Urinary bladder (tissue), 4 donors: ENCODE measurements around the gene F8. TPM values are rescaled to one million over a fixed set of nuclear protein-coding genes. Genes with fewer than 3 reads are reported as not detected.

Experiments used
- DNase-seq: peaks from one replicate; pipeline ENCODE4 v3.0.0-alpha.2; 2015; ENCODE audit errors: extremely low spot score
- H3K27ac ChIP-seq: one replicate; pipeline ENCODE4 v1.5.1; 2013; ENCODE audit warnings: low read depth, mild to moderate bottlenecking, moderate library complexity
- H3K36me3 ChIP-seq: one replicate; pipeline ENCODE4 v1.6.1; 2013; ENCODE audit warnings: mild to moderate bottlenecking, moderate library complexity; ENCODE audit not compliant: insufficient read depth
- H3K4me1 ChIP-seq: one replicate; pipeline ENCODE4 v1.6.1; 2013; ENCODE audit warnings: mild to moderate bottlenecking, moderate library complexity; ENCODE audit not compliant: insufficient read depth
- H3K4me3 ChIP-seq: one replicate; pipeline ENCODE4 v1.5.1; 2013; ENCODE audit warnings: low read depth, low read length
- WGBS: extraction: QIAGEN DNeasy Blood & Tissue Kit; methylation state at CpG from one replicate; pipeline ENCODE4 v1.1.7; 2013; 5-methylcytosine and 5-hydroxymethylcytosine counted together
- polyA plus RNA-seq: library from polyadenylated mRNA; stranded (reverse); fragments of 200-250 nt; gene quantifications from one replicate; pipeline ENCODE4 v1.2.3, GENCODE V29; 2013
- total RNA-seq: library from RNA; depleted of rRNA; stranded (reverse); fragments of >200 nt; gene quantifications from one replicate; pipeline ENCODE4 v1.2.3, GENCODE V29; 2014
- donor health status: healthy with polysubstance abuse.
- donor health status: healthy.

Gene F8
- total RNA-seq (10.1 TPM), polyA plus RNA-seq (14.7 TPM)

- no peak for DNase-seq
- 5% methylated on average over 1 of the region's 1 CpG for WGBS
- Histone ChIP-seq H3K4me3 (no peak within 1 kb of the TSS), H3K36me3 (no peaks in the 10 kb centered on the region), H3K4me1 (no peaks in the 10 kb centered on the region), H3K27ac (no peak within 1 kb of the TSS)
These were observed at the start of gene F8 for GRCh38 chrX:155022585-155022984. Gene F8, minus strand, starts transcription at chrX:155022723. Its CDS starts 171 bp downstream, at chrX:155022552.

- WGBS = under 1% methylated on average over 25 of the region's 25 CpGs
- H3K4me3 ChIP-seq = peak overlapping the region; percentile 55
- H3K36me3 ChIP-seq = no peaks in the 10 kb centered on the region
- peak overlapping the region; percentile 67 for H3K27ac ChIP-seq
- DNase-seq = no peak
- H3K4me1 ChIP-seq = no peaks in the 10 kb centered on the region
These were observed 49.3 kb upstream of the F8 start for GRCh38 chrX:155071694-155072280.

GRCh38 chrX:155070975-155071693 is 48.6 kb upstream of the F8 start, which contains the start of the genes BRCC3, CMC4 and MTCP1:
Gene BRCC3, plus strand, starts transcription at chrX:155071508. Its CDS starts 20 bp downstream, at chrX:155071528.
Gene CMC4, minus strand, starts transcription at chrX:155071136. Its CDS starts 7,113 bp downstream, at chrX:155064023.
Gene MTCP1, minus strand, starts transcription at chrX:155071136. Its CDS starts 5,126 bp downstream, at chrX:155066010.
- 2% methylated on average over 78 of the region's 81 CpGs for WGBS
- Histone ChIP-seq H3K4me3 (peak within 1 kb of the TSS; percentile 56), H3K27ac (peak within 1 kb of the TSS; percentile 89), H3K4me1 (no peaks in the 10 kb centered on the region), H3K36me3 (no peaks in the 10 kb centered on the region)
- peak; percentile 46 for DNase-seq

GRCh38 chrX:155070663-155070974 is 48.1 kb upstream of the F8 start:
- Histone ChIP-seq H3K27ac (peak overlapping the region; percentile 89), H3K36me3 (no peaks in the 10 kb centered on the region), H3K4me1 (no peaks in the 10 kb centered on the region), H3K4me3 (peak overlapping the region; percentile 56)
- WGBS = under 1% methylated on average over 16 of the region's 16 CpGs
- no peak for DNase-seq

GRCh38 chrX:155070038-155070437 is 47.5 kb upstream of the F8 start:
- DNase-seq = no peak
- Histone ChIP-seq H3K36me3 (no peaks in the 10 kb centered on the region), H3K4me3 (peak overlapping the region; percentile 56), H3K27ac (no peak overlapping the region), H3K4me1 (no peaks in the 10 kb centered on the region)
- 9% methylated on average over 12 of the region's 12 CpGs for WGBS

GRCh38 chrX:155069414-155069813 is 46.9 kb upstream of the F8 start:
- Histone ChIP-seq H3K36me3 (no peaks in the 10 kb centered on the region), H3K4me1 (no peaks in the 10 kb centered on the region), H3K4me3 (no peak overlapping the region), H3K27ac (no peak overlapping the region)
- 100% methylated on average over 1 of the region's 1 CpG for WGBS
- no peak for DNase-seq

GRCh38 chrX:155068165-155068564 is 45.6 kb upstream of the F8 start:
- no peak for DNase-seq
- H3K4me1 ChIP-seq = no peaks in the 10 kb centered on the region
- no peak overlapping the region for H3K4me3 ChIP-seq
- WGBS = 50% methylated on average over 1 of the region's 1 CpG
- no peak overlapping the region for H3K27ac ChIP-seq
- no peaks in the 10 kb centered on the region for H3K36me3 ChIP-seq

- WGBS = 88% methylated on average over 8 of the region's 8 CpGs
- no peak overlapping the region for H3K27ac ChIP-seq
- no peaks in the 10 kb centered on the region for H3K36me3 ChIP-seq
- no peaks in the 10 kb centered on the region for H3K4me1 ChIP-seq
- no peak overlapping the region for H3K4me3 ChIP-seq
- no peak for DNase-seq
These were observed 42.7 kb upstream of the F8 start for GRCh38 chrX:155065035-155065734.

GRCh38 chrX:155061760-155062159 is 39.2 kb upstream of the F8 start:
- H3K27ac ChIP-seq = no peak overlapping the region
- WGBS = 57% methylated on average over 4 of the region's 4 CpGs

GRCh38 chrX:155056877-155057792 is 34.6 kb upstream of the F8 start:
- 12% methylated on average over 23 of the region's 25 CpGs for WGBS
- DNase-seq = peak; percentile 18
- H3K4me3 ChIP-seq = no peak overlapping the region
- peaks cover 2% of the 10 kb centered on the region for H3K36me3 ChIP-seq
- no peak overlapping the region for H3K27ac ChIP-seq
- no peaks in the 10 kb centered on the region for H3K4me1 ChIP-seq

More at GRCh38 chrX:155061760-155062159, 39.2 kb upstream of the F8 start:
- H3K36me3 ChIP-seq = no peaks in the 10 kb centered on the region
- no peak overlapping the region for H3K4me3 ChIP-seq
- no peaks in the 10 kb centered on the region for H3K4me1 ChIP-seq
- DNase-seq = no peak

GRCh38 chrX:155056471-155056870 is 33.9 kb upstream of the F8 start:
- no peak overlapping the region for H3K27ac ChIP-seq
- WGBS = 88% methylated on average over 1 of the region's 1 CpG
- peaks cover 2% of the 10 kb centered on the region for H3K36me3 ChIP-seq

GRCh38 chrX:155055494-155055893 is 33.0 kb upstream of the F8 start:
- DNase-seq = no peak
- no peak overlapping the region for H3K4me3 ChIP-seq
- peaks cover 2% of the 10 kb centered on the region for H3K36me3 ChIP-seq
- no peak overlapping the region for H3K27ac ChIP-seq
- no peaks in the 10 kb centered on the region for H3K4me1 ChIP-seq
- WGBS = 90% methylated on average over 3 of the region's 3 CpGs

More at GRCh38 chrX:155056471-155056870, 33.9 kb upstream of the F8 start:
- H3K4me1 ChIP-seq = no peaks in the 10 kb centered on the region
- DNase-seq = no peak
- no peak overlapping the region for H3K4me3 ChIP-seq

- no peak for DNase-seq
- WGBS = 95% methylated on average over 4 of the region's 4 CpGs
- no peaks in the 10 kb centered on the region for H3K4me1 ChIP-seq
- no peak overlapping the region for H3K27ac ChIP-seq
- H3K36me3 ChIP-seq = peaks cover 2% of the 10 kb centered on the region
- H3K4me3 ChIP-seq = no peak overlapping the region
These were observed 31.7 kb upstream of the F8 start for GRCh38 chrX:155054255-155054654.
